Osteoblast (primary cell): ENCODE data around the gene FNDC3B. TPM values are rescaled to one million over a fixed set of nuclear protein-coding genes. Genes with fewer than 3 reads are reported as not detected.

Experiments
- DNase-seq: peaks from one replicate; pipeline ENCODE4 v3.0.0; 2011; ENCODE audit warnings: low spot score, mixed read lengths; ENCODE audit not compliant: insufficient read length; ENCODE audit errors: missing footprints
- H2AFZ ChIP-seq: 2 replicates; pipeline ENCODE4 v1.6.0; 2011; ENCODE audit warnings: mild to moderate bottlenecking, low read length
- H3K27ac ChIP-seq: 2 replicates; pipeline ENCODE4 v1.5.1; 2011; ENCODE audit warnings: mild to moderate bottlenecking, low read depth, low read length, moderate library complexity
- H3K27me3 ChIP-seq: 2 replicates; pipeline ENCODE4 v1.6.0; 2012; ENCODE audit warnings: mild to moderate bottlenecking, control low read depth, inconsistent platforms, low read length, moderate library complexity; ENCODE audit not compliant: insufficient read depth
- H3K36me3 ChIP-seq: 2 replicates; pipeline ENCODE4 v1.5.1; 2011; ENCODE audit warnings: mild to moderate bottlenecking, low read length, control low read depth, moderate library complexity; ENCODE audit not compliant: insufficient read depth
- H3K4me1 ChIP-seq: 2 replicates; pipeline ENCODE4 v1.5.1; 2011; ENCODE audit warnings: mild to moderate bottlenecking, low read length, control low read depth, moderate library complexity; ENCODE audit not compliant: insufficient read depth
- H3K4me2 ChIP-seq: 2 replicates; pipeline ENCODE4 v1.6.0; 2011; ENCODE audit warnings: mild to moderate bottlenecking, low read length; ENCODE audit not compliant: insufficient read depth
- H3K4me3 ChIP-seq: fragments of 200-600 bp; sonication (generic); 3 replicates; pipeline ENCODE4 v1.5.1; 2012; ENCODE audit warnings: mild to moderate bottlenecking, low read length, inconsistent platforms; ENCODE audit not compliant: insufficient read depth
- H3K79me2 ChIP-seq: 2 replicates; pipeline ENCODE4 v1.6.0; 2012; ENCODE audit warnings: mild to moderate bottlenecking, low read length, control low read depth, inconsistent platforms; ENCODE audit not compliant: insufficient read depth
- H3K9me3 ChIP-seq: 2 replicates; pipeline ENCODE4 v1.5.1; 2011; ENCODE audit warnings: low read depth, low read length, control low read depth
- H4K20me1 ChIP-seq: 2 replicates; pipeline ENCODE4 v1.6.0; 2012; ENCODE audit warnings: mild to moderate bottlenecking, low read length, control low read depth; ENCODE audit not compliant: insufficient read depth
- CTCF ChIP-seq: IDR thresholded peaks from 2 replicates; pipeline ENCODE4 v1.5.1; 2011; ENCODE audit warnings: mild to moderate bottlenecking, low read depth, low read length, moderate library complexity; ENCODE audit errors: extremely low read depth
- total RNA-seq: library from RNA; depleted of rRNA; stranded (reverse); fragments of >200 nt; gene quantifications from 2 replicates; pipeline ENCODE4 v1.2.3, GENCODE V29; 2012

The FNDC3B gene
- total RNA-seq, 1 donor = 179 TPM

GRCh38 chr3:172218350-172219323, 179.3 kb downstream of the FNDC3B start:
- H3K79me2 ChIP-seq = peaks cover 96% of the 10 kb centered on the region
- H3K36me3 ChIP-seq = peaks cover 9% of the 10 kb centered on the region
- H3K4me2 ChIP-seq = no peak overlapping the region
- H3K9me3 ChIP-seq = no peaks in the 10 kb centered on the region
- H3K27ac ChIP-seq = peak overlapping the region; percentile 65
- peaks cover 54% of the 10 kb centered on the region for H3K4me1 ChIP-seq
- H3K4me3 ChIP-seq = no peak overlapping the region
- H3K27me3 ChIP-seq = no peaks in the 10 kb centered on the region
- H2AFZ ChIP-seq = no peak overlapping the region
- no peak for TF ChIP-seq CTCF
- DNase-seq = no peak
- peaks cover 21% of the 10 kb centered on the region for H4K20me1 ChIP-seq

GRCh38 chr3:172219750-172220149, 180.4 kb downstream of the FNDC3B start:
- Histone ChIP-seq H3K36me3 (peaks cover 15% of the 10 kb centered on the region), H3K4me3 (no peak overlapping the region), H3K27ac (peak overlapping the region; percentile 65), H3K27me3 (no peaks in the 10 kb centered on the region), H3K4me2 (no peak overlapping the region), H3K79me2 (peaks cover 96% of the 10 kb centered on the region), H3K4me1 (peaks cover 51% of the 10 kb centered on the region), H4K20me1 (peaks cover 25% of the 10 kb centered on the region), H3K9me3 (no peaks in the 10 kb centered on the region), H2AFZ (no peak overlapping the region)
- no peak for TF ChIP-seq CTCF
- DNase-seq = no peak

GRCh38 chr3:172221547-172221946, 182.2 kb downstream of the FNDC3B start:
- Histone ChIP-seq H3K27ac (peak overlapping the region; percentile 61), H3K4me2 (peak overlapping the region; percentile 56), H3K4me3 (no peak overlapping the region), H2AFZ (no peak overlapping the region), H4K20me1 (peaks cover 29% of the 10 kb centered on the region), H3K79me2 (peaks cover 93% of the 10 kb centered on the region), H3K27me3 (no peaks in the 10 kb centered on the region), H3K36me3 (peaks cover 18% of the 10 kb centered on the region), H3K9me3 (no peaks in the 10 kb centered on the region), H3K4me1 (peaks cover 50% of the 10 kb centered on the region)
- DNase-seq = peak; percentile 78
- TF ChIP-seq CTCF = no peak

DNA sequence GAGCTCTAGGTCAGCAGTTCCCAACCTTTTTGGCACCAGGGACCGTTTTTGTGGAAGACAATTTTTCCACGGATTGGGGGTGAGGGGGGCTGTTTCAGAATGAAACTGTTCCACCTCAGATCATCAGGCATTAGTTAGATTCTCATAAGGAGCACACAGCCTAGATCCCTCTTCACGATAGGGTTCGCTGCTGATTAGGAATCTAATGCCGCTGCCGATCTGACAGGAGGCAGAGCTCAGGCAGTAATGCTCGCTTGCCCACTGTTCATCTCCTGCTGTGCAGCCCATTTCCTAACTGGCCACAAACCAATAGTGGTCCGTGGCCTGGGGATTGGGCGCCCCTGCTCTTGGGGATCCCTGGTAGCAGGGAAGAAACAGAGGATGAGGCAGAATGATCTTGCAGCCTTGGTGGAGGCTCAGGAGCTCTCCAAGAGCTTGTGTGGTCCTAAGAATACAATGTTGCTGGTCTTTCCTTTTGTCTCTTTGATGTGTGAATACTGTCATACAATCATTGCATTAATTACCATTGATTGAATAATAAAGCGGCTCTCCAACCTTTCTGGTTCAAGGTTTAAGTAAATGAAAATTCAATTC, 183.2 kb downstream of the FNDC3B start:
- Histone ChIP-seq H3K9me3 (no peaks in the 10 kb centered on the region), H4K20me1 (peaks cover 22% of the 10 kb centered on the region), H3K79me2 (peaks cover 93% of the 10 kb centered on the region), H3K36me3 (peaks cover 28% of the 10 kb centered on the region), H3K4me2 (no peak overlapping the region), H3K4me1 (peaks cover 40% of the 10 kb centered on the region), H3K27me3 (no peaks in the 10 kb centered on the region), H3K27ac (peak overlapping the region; percentile 61), H3K4me3 (no peak overlapping the region), H2AFZ (no peak overlapping the region)
- no peak for DNase-seq
- no peak for TF ChIP-seq CTCF
